Activated CD8-positive, alpha-beta memory T cell treated with anti-CD3 and anti-CD28 coated beads, Interleukin-2, amount 10 ng/mL, durations not matched to agents 7 days and 5 days (primary cell): ENCODE measurements around the gene BACE1. TPM values are rescaled to one million over a fixed set of nuclear protein-coding genes. Genes with fewer than 3 reads are reported as not detected.
"Not testable (repeated sequence)": the region's sequence is repeated elsewhere in the genome, so short reads cannot be mapped to it uniquely, and the experiment has no call there.

Source experiments
- ATAC-seq: fragments of 150-1000 bp; cut with Tn5 transposase; one replicate; pipeline ENCODE4 v1.10.0; 2021; ENCODE audit warnings: moderate library complexity
- CTCF ChIA-PET: fragments of 350-600 bp; sonication (Branson Sonifier 250); formaldehyde crosslinking; loops from one replicate; lab custom pipeline; 2021; ENCODE audit warnings: antibody characterized with exemption; lab: Charles Lee
- DNase-seq: peaks from one replicate; pipeline ENCODE4 v3.0.0-alpha.2; 2020
- H3K27ac Mint-ChIP-seq: one replicate; pipeline ENCODE4 v1.8.0; 2021; ENCODE audit warnings: mild to moderate bottlenecking, mixed read lengths
- H3K27me3 Mint-ChIP-seq: one replicate; pipeline ENCODE4 v1.8.0; 2021; ENCODE audit warnings: mixed read lengths
- H3K36me3 Mint-ChIP-seq: one replicate; pipeline ENCODE4 v1.8.0; 2021; ENCODE audit warnings: mild to moderate bottlenecking, mixed read lengths
- H3K4me1 Mint-ChIP-seq: one replicate; pipeline ENCODE4 v1.8.0; 2021; ENCODE audit warnings: mixed read lengths
- H3K4me3 Mint-ChIP-seq: one replicate; pipeline ENCODE4 v1.8.0; 2021; ENCODE audit warnings: mild to moderate bottlenecking, moderate library complexity, mixed read lengths
- H3K9me3 Mint-ChIP-seq: one replicate; pipeline ENCODE4 v1.8.0; 2022; ENCODE audit warnings: low read depth, mixed read lengths
- total RNA-seq, 2 experiments: library from RNA; stranded (reverse); gene quantifications; one replicate each; pipeline ENCODE4 v1.2.3, GENCODE V29; 2021

The BACE1 gene
- total RNA-seq, 2 experiments from 2014 or later, result 0.79 to 1.7 TPM

DNA sequence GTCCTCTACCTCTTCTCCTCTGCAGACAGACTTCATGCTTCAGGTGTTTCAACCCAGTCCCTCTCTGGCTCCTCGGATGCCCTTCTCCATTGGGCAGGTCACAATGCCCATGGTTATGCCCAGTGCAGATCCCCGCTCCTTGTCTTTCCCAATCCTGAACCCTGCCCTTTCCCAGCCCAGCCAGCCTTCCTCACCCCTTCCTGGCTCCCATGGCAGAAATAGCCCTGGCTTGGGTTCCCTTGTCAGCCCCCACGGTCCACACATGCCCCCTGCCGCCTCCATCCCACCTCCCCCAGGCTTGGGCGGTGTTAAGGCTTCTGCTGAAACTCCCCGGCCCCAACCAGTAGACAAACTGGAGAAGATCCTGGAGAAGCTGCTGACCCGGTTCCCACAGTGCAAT is 34.2 kb downstream of the BACE1 start:
- CTCF ChIA-PET, result no interaction called here
- no peak overlapping the region for H3K4me3 Mint-ChIP-seq
- H3K4me1 Mint-ChIP-seq, result peaks cover 21% of the 10 kb centered on the region
- ATAC-seq, result no peak
- no peak overlapping the region for H3K27ac Mint-ChIP-seq
- H3K27me3 Mint-ChIP-seq, result no peaks in the 10 kb centered on the region
- no peaks in the 10 kb centered on the region for H3K9me3 Mint-ChIP-seq
- no peak for DNase-seq
- H3K36me3 Mint-ChIP-seq, result peaks cover 29% of the 10 kb centered on the region

DNA sequence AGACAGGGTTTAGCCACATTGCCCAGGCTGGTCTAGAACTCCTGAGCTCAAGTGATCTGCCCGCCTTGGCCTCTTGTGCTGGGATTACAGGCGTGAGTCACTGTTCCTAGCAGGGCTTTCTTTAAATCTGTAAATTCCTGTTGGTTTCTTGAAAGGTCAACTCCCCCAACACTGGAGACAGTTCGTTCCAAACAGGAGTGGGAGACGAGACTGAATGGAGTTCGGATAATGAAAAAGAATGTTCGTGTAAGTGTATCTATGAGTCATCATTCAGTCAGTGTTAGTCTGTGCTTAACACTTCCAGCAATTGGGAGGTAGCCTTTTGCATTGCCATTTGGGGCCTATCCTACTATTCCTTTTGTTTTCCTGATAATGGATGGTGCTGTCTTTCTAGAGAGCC is 34.9 kb downstream of the BACE1 start:
- no peak for DNase-seq
- ATAC-seq, result no peak
- CTCF ChIA-PET, result no interaction called here
- Mint-ChIP-seq H3K27me3 (no peaks in the 10 kb centered on the region), H3K36me3 (peaks cover 26% of the 10 kb centered on the region), H3K4me1 (peaks cover 21% of the 10 kb centered on the region), H3K27ac (no peak overlapping the region), H3K9me3 (no peaks in the 10 kb centered on the region), H3K4me3 (no peak overlapping the region)

DNA sequence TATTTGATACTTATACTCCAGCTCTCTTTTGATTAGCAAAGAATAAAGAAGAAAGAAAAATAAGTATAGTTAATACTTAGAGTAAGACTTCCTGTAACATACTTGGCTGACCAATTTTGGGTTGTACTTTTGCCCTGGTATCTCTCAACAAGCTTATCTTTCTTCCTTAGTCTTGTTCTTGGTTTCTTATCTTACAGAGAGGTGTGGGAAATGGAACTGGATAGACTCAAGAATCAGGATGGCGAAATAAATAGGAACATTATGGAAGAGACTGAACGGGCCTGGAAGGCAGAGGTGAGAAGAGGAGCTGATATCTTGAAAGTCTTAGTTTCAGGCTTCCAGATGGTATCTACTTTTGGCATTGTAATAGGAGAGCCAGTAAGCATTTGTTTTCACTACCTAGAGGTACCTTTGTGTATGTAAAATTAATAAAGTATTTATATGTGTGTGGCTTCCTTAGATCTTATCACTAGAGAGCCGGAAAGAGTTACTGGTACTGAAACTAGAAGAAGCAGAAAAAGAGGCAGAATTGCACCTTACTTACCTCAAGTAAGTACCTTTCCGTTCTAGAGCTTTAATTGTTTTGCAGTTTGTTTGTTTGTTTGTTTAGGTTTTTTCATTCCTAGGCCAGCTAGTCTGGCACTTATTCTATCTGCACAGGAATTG is 36.2 kb downstream of the BACE1 start:
- peaks cover 30% of the 10 kb centered on the region for H3K4me1 Mint-ChIP-seq
- no peaks in the 10 kb centered on the region for H3K27me3 Mint-ChIP-seq
- CTCF ChIA-PET, result interaction anchor here (1.1 kb wide), 1 partner anchor 47 kb away, joined by 4 read pairs; the partner anchor contains the start of gene RNF214
- peak overlapping the region; percentile 92 for H3K27ac Mint-ChIP-seq
- peak overlapping the region; percentile 38 for H3K4me3 Mint-ChIP-seq
- DNase-seq, result no peak
- H3K9me3 Mint-ChIP-seq, result no peaks in the 10 kb centered on the region
- peak; percentile 84 for ATAC-seq
- H3K36me3 Mint-ChIP-seq, result peaks cover 22% of the 10 kb centered on the region

DNA sequence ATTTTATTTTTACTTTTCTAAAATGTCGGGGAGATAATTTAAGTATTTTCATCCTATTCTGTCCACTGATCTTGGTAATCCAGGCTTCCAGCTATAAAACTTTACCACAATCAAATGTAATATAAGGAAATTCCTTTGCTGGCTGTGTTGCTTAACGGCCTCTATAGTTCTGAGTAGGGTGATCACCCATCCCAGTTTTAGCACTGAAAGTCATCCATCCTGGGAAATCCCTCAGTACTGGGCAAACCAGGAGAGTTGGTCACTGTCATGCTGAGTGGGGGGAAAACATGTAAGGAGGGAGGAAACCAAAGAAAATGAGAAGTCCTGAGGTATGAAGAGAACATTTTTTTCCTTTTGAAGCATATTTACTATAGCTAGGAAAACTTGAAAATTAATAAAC is 37.7 kb downstream of the BACE1 start:
- Mint-ChIP-seq H3K9me3 (peaks cover 3% of the 10 kb centered on the region), H3K27ac (peak overlapping the region; percentile 59), H3K4me3 (no peak overlapping the region), H3K27me3 (no peaks in the 10 kb centered on the region), H3K4me1 (peaks cover 30% of the 10 kb centered on the region), H3K36me3 (peaks cover 27% of the 10 kb centered on the region)
- ATAC-seq, result no peak
- DNase-seq, result no peak
- CTCF ChIA-PET, result no interaction called here

DNA sequence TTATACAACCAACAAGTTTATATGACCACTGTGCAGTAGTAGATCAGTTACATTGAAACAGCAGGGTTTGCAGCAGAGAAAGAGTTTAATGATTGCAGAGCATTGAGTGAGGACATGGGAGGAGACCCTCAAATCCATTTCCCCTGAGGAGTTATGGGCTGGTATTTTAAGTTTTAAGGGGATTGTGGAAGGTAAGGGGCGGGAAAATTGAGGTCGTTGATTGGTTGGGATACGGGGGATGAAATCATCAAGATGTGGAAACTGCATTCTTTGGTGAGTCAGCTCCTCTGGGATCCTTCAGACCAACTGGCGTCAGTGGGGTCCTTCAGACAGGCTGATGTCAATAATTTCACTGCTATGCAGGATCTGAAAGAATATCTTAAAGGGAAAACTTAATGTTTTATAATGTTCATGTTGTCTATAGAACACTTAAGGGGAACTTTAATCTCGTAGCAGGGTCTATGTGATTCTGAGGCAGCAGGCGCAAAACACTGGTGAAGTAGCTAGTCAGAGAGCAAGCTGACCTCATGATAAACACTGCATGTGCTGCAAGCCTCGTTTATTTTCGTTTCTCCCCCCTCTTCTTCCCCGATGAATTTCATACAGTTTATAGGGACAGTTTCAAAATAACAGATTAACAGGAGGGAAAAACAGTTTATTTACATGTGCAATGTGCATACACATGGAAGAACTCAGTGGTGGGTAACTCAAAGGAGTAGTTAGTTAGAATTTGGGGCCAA is 42.3 kb downstream of the BACE1 start:
- H3K4me3 Mint-ChIP-seq, result no peak overlapping the region
- H3K27ac Mint-ChIP-seq, result no peak overlapping the region
- CTCF ChIA-PET, result interaction anchor here (0.7 kb wide), 2 partner anchors 31 to 450 kb away, joined by 3 read pairs; no protein-coding TSS in a partner anchor
- DNase-seq (no peak), ATAC-seq (no peak)
- H3K27me3 Mint-ChIP-seq, result no peaks in the 10 kb centered on the region
- H3K36me3 Mint-ChIP-seq, result peaks cover 18% of the 10 kb centered on the region
- peaks cover 7% of the 10 kb centered on the region for H3K9me3 Mint-ChIP-seq
- peaks cover 11% of the 10 kb centered on the region for H3K4me1 Mint-ChIP-seq

DNA sequence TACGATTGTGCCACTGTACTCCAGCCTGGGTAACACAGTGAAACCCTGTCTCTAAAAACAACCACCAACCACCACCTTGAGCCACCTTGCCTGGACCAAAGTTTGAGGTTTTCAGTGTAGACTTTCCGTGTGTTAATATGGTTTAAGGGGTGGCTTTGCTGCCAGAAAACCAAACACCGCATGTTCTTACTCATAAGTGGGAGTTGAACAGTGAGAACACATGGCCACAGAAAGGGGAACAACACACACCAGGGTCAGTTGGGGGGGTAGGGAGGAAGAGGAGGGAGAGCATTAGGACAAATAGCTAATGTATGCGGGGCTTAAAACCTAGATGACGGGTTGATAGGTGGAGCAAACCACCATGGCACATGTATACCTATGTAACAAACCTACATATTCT is 43.9 kb downstream of the BACE1 start:
- H3K4me3 Mint-ChIP-seq, H3K9me3 Mint-ChIP-seq, H3K4me1 Mint-ChIP-seq, DNase-seq, CTCF ChIA-PET, H3K27me3 Mint-ChIP-seq, ATAC-seq, H3K27ac Mint-ChIP-seq: not testable (repeated sequence)
- peaks cover 18% of the 10 kb centered on the region for H3K36me3 Mint-ChIP-seq

DNA sequence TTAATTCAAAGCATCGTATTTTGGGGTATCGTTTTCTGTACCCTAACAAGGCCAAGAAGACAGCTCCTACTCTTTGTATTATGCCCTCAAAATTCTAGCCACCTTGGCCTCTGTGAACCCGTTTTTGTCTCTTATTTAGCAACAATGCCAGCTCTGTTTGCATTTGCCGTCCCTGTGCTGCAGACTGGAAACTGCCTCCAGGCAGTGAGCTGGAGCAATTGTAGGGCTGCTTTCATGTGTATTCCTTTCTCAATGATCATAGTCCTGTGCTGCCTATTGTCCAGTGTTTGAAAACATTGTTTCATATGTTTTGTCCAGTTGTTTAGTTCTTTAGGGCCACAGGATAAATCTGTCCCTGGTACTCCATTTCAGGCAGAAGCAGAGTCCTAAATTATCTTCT is 44.8 kb downstream of the BACE1 start:
- Mint-ChIP-seq H3K4me1 (peaks cover 9% of the 10 kb centered on the region), H3K36me3 (peaks cover 20% of the 10 kb centered on the region), H3K27me3 (no peaks in the 10 kb centered on the region), H3K4me3 (no peak overlapping the region), H3K9me3 (peaks cover 7% of the 10 kb centered on the region), H3K27ac (no peak overlapping the region)
- ATAC-seq (no peak), DNase-seq (no peak)
- CTCF ChIA-PET, result no interaction called here

DNA sequence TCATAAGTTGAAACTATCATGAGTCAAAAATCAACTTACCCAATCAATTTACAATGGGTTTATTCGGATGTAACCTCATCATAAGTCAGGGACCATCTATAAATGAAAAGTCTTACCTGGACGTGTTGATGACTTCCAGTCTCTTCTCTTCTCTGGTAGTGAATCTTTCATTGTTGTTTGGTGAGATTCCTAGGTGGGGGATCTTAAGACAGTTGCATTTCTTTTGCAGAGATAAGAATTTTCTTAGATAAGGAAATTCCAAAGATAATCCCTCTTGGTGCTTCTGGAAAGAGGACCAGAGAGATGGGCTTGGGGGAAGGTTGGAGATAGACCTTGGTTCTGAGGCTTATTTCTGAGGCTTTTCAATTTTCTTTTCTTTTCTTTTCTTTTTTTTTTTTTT is 46.2 kb downstream of the BACE1 start:
- Mint-ChIP-seq H3K27me3 (no peaks in the 10 kb centered on the region), H3K4me1 (no peaks in the 10 kb centered on the region), H3K36me3 (peaks cover 18% of the 10 kb centered on the region), H3K4me3 (no peak overlapping the region), H3K9me3 (peaks cover 7% of the 10 kb centered on the region), H3K27ac (no peak overlapping the region)
- no peak for DNase-seq
- no peak for ATAC-seq
- CTCF ChIA-PET, result no interaction called here

DNA sequence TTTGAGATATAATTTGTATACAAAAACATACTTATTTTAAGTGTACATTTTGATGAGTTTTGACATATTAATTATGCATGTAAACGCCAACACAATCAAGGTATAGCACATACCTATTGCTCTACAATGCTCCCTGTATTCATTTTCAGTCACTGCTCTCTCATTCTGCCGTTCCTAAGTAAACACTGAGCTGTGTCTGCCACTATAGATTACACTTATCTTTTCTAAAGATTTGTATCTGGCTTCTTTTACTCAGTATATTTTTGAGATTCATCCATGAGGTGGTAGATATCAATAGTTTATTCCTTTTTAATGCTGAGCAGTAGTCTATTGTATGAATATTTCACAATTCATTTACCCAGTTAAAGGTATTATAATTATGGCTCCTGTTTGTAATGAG is 50.3 kb downstream of the BACE1 start:
- DNase-seq (no peak), ATAC-seq (no peak)
- Mint-ChIP-seq H3K27me3 (no peaks in the 10 kb centered on the region), H3K27ac (no peak overlapping the region), H3K4me3 (no peak overlapping the region), H3K36me3 (peaks cover 10% of the 10 kb centered on the region), H3K9me3 (no peaks in the 10 kb centered on the region), H3K4me1 (no peaks in the 10 kb centered on the region)
- CTCF ChIA-PET, result no interaction called here

DNA sequence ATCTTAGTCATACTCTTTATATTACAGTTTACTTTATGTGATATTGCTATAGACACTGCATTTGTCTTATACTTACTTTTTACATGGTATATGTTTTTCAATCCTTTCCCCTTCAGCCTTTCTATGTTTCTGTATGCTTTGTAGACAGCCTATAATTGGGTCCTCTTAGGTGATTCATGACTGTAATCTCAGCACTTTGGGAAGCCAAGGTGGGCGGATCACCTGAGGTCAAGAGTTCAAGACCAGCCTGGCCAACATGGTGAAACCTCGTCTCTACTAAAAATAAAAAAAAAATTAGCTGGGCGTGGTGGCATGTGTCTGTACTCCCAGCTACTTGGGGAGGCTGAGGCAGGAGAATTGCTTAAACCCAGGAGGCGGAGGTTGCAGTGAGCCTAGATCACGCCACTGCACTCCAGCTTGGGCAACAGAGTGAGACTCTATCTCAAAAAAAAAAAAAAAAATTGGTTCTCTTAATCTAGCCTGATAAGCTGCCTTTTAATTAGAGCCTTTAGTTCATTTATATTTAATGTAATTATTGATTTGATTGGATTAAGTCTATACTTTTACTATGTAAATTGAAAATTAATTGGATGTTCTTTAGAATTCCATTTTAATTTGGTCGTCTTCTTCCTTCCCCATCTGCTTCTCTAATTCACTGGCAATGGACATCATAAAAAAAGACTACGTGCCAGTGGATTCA is 51.3 kb downstream of the BACE1 start:
- H3K36me3 Mint-ChIP-seq, H3K4me3 Mint-ChIP-seq, DNase-seq, H3K9me3 Mint-ChIP-seq, ATAC-seq, H3K27me3 Mint-ChIP-seq, H3K27ac Mint-ChIP-seq, H3K4me1 Mint-ChIP-seq: not testable (repeated sequence)
- CTCF ChIA-PET, result interaction anchor here (0.7 kb wide), 1 partner anchor 9 kb away, joined by 3 read pairs; no protein-coding TSS in a partner anchor

DNA sequence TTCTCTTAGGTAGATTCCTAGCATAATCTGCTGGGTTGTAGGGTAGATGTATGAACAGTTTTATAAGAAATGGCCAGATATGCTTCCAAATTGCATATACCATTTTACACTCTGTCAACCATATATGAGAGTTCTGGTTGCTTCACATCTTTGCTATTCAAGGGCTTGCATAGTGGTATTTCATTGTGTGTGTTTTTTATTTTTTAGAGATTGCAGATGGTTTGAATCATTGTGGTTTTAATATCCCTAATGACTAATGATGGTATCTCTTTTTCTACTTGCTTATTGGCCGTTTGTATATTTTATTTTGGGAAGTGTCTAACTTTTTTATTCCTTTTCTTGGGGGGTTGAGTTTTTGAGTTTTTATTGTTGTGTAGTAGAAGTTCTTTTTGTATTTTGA is 56.6 kb downstream of the BACE1 start:
- Mint-ChIP-seq H3K9me3 (no peaks in the 10 kb centered on the region), H3K36me3 (peaks cover 12% of the 10 kb centered on the region), H3K27ac (no peak overlapping the region), H3K4me1 (peaks cover 2% of the 10 kb centered on the region), H3K4me3 (no peak overlapping the region), H3K27me3 (no peaks in the 10 kb centered on the region)
- no peak for DNase-seq
- CTCF ChIA-PET, result no interaction called here
- ATAC-seq, result no peak

DNA sequence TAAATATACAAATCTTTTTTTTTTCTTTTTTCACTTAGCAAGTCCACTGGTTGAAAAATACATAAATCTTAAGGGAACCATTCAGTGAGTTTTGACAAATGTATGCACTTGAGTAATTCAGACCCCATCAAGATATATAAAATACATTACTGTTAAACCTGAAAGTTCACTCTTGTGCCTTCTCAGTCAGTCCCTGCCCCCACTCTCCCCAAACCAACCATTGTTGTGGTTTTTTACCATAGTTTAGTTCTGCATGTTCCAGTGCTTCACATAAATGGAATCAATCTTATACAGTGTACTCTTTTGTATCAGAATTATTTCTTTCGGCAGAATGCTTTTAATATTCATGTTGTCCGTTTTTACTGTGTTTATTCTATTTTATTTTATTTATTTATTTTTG is 57.5 kb downstream of the BACE1 start:
- peaks cover 15% of the 10 kb centered on the region for H3K36me3 Mint-ChIP-seq
- ATAC-seq, result no peak
- CTCF ChIA-PET, result no interaction called here
- peaks cover 2% of the 10 kb centered on the region for H3K4me1 Mint-ChIP-seq
- DNase-seq, result no peak
- H3K27ac Mint-ChIP-seq, result no peak overlapping the region
- no peaks in the 10 kb centered on the region for H3K27me3 Mint-ChIP-seq
- H3K9me3 Mint-ChIP-seq, result no peaks in the 10 kb centered on the region
- H3K4me3 Mint-ChIP-seq, result no peak overlapping the region

DNA sequence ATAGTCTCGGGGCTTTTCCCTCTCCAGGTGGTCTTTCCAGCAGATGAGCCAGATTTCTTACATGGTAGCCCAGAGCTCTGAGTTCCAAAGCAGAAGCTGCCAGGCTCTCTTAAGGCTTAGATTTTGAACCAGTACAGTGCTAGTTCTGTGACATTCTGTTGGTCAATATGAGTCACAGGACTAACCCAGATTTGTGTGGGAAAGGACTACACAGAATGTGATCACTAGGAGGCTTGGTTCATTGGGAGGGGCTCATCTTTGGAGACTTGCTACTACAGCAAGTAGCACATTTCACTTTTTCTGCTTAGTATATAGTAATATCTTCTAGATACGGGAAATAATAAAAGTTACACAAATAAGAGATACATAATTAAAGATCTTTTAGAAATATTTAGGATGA is 59.5 kb downstream of the BACE1 start:
- ATAC-seq, result no peak
- CTCF ChIA-PET, result interaction anchor here (0.5 kb wide), 1 partner anchor 8 kb away, joined by 3 read pairs; no protein-coding TSS in a partner anchor

More for the DNA sequence above, 59.5 kb downstream of the BACE1 start:
- no peak overlapping the region for H3K27ac Mint-ChIP-seq
- H3K4me3 Mint-ChIP-seq, result no peak overlapping the region
- no peaks in the 10 kb centered on the region for H3K9me3 Mint-ChIP-seq
- H3K36me3 Mint-ChIP-seq, result peaks cover 14% of the 10 kb centered on the region
- no peak for DNase-seq
- no peaks in the 10 kb centered on the region for H3K27me3 Mint-ChIP-seq
- H3K4me1 Mint-ChIP-seq, result peaks cover 3% of the 10 kb centered on the region
